Activated CD8-positive, alpha-beta T cell treated with anti-CD3 and anti-CD28 coated beads for 36 hours (primary cell): ENCODE results near the gene PTMS. TPM values are rescaled to one million over a fixed set of nuclear protein-coding genes. Genes with fewer than 3 reads are reported as not detected.

Source experiments
- ATAC-seq: fragments of 200-7000 bp; cut with Tn5 transposase; one replicate; pipeline ENCODE4 v1.10.0; 2021; ENCODE audit warnings: mild to moderate bottlenecking, moderate library complexity
- CTCF ChIA-PET: fragments of 350-600 bp; sonication (Branson Sonifier 250); formaldehyde crosslinking; loops from one replicate; lab custom pipeline; 2021; ENCODE audit warnings: antibody characterized with exemption; lab: Charles Lee
- POLR2A ChIA-PET: fragments of 350-600 bp; sonication (Branson Sonifier 250); formaldehyde crosslinking; loops from one replicate; lab custom pipeline; 2021; ENCODE audit warnings: antibody characterized with exemption; lab: Charles Lee
- DNase-seq: peaks from one replicate; pipeline ENCODE4 v3.0.0-alpha.2; 2020
- H3K27ac Mint-ChIP-seq: one replicate; pipeline ENCODE4 v1.8.0; 2021; ENCODE audit warnings: mild to moderate bottlenecking, mixed read lengths
- H3K27me3 Mint-ChIP-seq: one replicate; pipeline ENCODE4 v1.8.0; 2021; ENCODE audit warnings: mixed read lengths
- H3K36me3 Mint-ChIP-seq: one replicate; pipeline ENCODE4 v1.8.0; 2021; ENCODE audit warnings: low read depth, mixed read lengths
- H3K4me1 Mint-ChIP-seq: one replicate; pipeline ENCODE4 v1.8.0; 2021; ENCODE audit warnings: low read depth, mixed read lengths
- H3K4me3 Mint-ChIP-seq: one replicate; pipeline ENCODE4 v1.8.0; 2021; ENCODE audit warnings: mild to moderate bottlenecking, moderate library complexity, mixed read lengths
- H3K9me3 Mint-ChIP-seq: one replicate; pipeline ENCODE4 v1.8.0; 2021; ENCODE audit warnings: mixed read lengths
- CTCF ChIP-seq: fragments of 200-600 bp; IDR thresholded peaks from one replicate; pipeline ENCODE4 v1.8.0; 2022; ENCODE audit warnings: antibody characterized with exemption, mild to moderate bottlenecking
- intact Hi-C: fragments of 100-400 bp; cut with micrococcal nuclease; formaldehyde crosslinking; loops from one replicate; pipeline ENCODE4 v1.10.0; 2022
- total RNA-seq, 2 experiments: library from RNA; stranded (reverse); gene quantifications; one replicate each; pipeline ENCODE4 v1.2.3, GENCODE V29; 2021

The PTMS gene
- total RNA-seq, 2 experiments from 2014 or later = 78.6 TPM

- ChIA-PET POLR2A (interaction anchor here (0.6 to 1.6 kb wide), 4 partner anchors 12 to 1335 kb away, joined by 3 to 4 read pairs (median 3); no protein-coding TSS in a partner anchor), CTCF (interaction anchor here (1.0 to 4.0 kb wide), 5 partner anchors 7 to 146 kb away, joined by 3 to 25 read pairs (median 6); partner anchors contain the start of gene MLF2)
- no peaks in the 10 kb centered on the region for H3K27me3 Mint-ChIP-seq
- H3K9me3 Mint-ChIP-seq = peaks cover 6% of the 10 kb centered on the region
- H3K4me1 Mint-ChIP-seq = peaks cover 38% of the 10 kb centered on the region
- H3K27ac Mint-ChIP-seq = peak overlapping the region; percentile 90
- intact Hi-C loops = no loop called here
- ATAC-seq = peak; percentile 86
- peaks cover 48% of the 10 kb centered on the region for H3K36me3 Mint-ChIP-seq
- TF ChIP-seq CTCF = no peak
- no peak overlapping the region for H3K4me3 Mint-ChIP-seq
- peak; percentile 47 for DNase-seq
These were observed 20.2 kb upstream of the PTMS start for GRCh38 chr12:6745741-6746525.

- ChIA-PET POLR2A (interaction anchor here (0.6 to 1.0 kb wide), 2 partner anchors 10 to 78 kb away, joined by 3 read pairs; no protein-coding TSS in a partner anchor), CTCF (interaction anchor here (1.0 to 1.4 kb wide), 2 partner anchors 86 to 88 kb away, joined by 3 to 6 read pairs; no protein-coding TSS in a partner anchor)
- DNase-seq (no peak), ATAC-seq (no peak)
- peaks cover 6% of the 10 kb centered on the region for H3K9me3 Mint-ChIP-seq
- peak overlapping the region; percentile 58 for H3K27ac Mint-ChIP-seq
- intact Hi-C loops = no loop called here
- peaks cover 45% of the 10 kb centered on the region for H3K4me1 Mint-ChIP-seq
- no peaks in the 10 kb centered on the region for H3K27me3 Mint-ChIP-seq
- peaks cover 56% of the 10 kb centered on the region for H3K36me3 Mint-ChIP-seq
- no peak for TF ChIP-seq CTCF
- H3K4me3 Mint-ChIP-seq = no peak overlapping the region
These were observed 18.9 kb upstream of the PTMS start for GRCh38 chr12:6747216-6747615.

DNA sequence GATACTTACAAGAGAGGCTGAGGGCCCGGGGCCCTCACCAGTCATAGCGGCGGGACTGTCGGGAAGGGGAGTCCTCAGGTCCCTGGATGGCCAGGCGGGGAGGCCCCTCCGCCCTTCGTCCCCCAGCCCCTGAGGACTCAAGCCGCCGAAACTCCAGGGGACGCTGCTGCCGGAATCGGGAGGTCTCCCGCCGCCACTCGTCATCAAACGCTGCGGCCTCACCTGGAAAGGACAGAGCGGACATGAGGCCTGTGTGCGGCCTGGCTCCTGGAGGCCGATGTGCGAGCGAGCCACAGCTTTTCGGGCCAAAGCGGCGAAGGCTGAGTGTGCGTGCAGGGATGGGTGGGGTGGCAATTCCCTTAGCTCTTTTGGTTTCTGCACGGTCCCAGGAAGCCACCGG, 17.4 kb upstream of the PTMS start:
- DNase-seq (no peak), ATAC-seq (no peak)
- intact Hi-C loops = no loop called here
- ChIA-PET CTCF (interaction anchor here (16.4 kb wide), 1 partner anchor 80 kb away, joined by 341 read pairs; the partner anchor contains the start of genes GPR162 and P3H3), POLR2A (interaction anchor here (1.0 kb wide), 1 partner anchor 18 kb away, joined by 3 read pairs; the partner anchor contains the start of gene PTMS)
- Mint-ChIP-seq H3K27me3 (no peaks in the 10 kb centered on the region), H3K4me1 (peaks cover 35% of the 10 kb centered on the region), H3K36me3 (peaks cover 55% of the 10 kb centered on the region), H3K4me3 (no peak overlapping the region), H3K27ac (no peak overlapping the region), H3K9me3 (peaks cover 2% of the 10 kb centered on the region)
- TF ChIP-seq CTCF = no peak

- Mint-ChIP-seq H3K4me1 (peaks cover 29% of the 10 kb centered on the region), H3K27ac (no peak overlapping the region), H3K36me3 (peaks cover 45% of the 10 kb centered on the region), H3K27me3 (no peaks in the 10 kb centered on the region), H3K4me3 (no peak overlapping the region), H3K9me3 (no peaks in the 10 kb centered on the region)
- ATAC-seq = no peak
- ChIA-PET CTCF (interaction anchor here (5.5 to 16.4 kb wide), 2 partner anchors 30 to 78 kb away, joined by 117 to 341 read pairs; partner anchors contain the start of genes GPR162 and P3H3), POLR2A (interaction anchor here (0.6 kb wide), 1 partner anchor 74 kb away, joined by 3 read pairs; no protein-coding TSS in a partner anchor)
- intact Hi-C loops = loop anchor here (5.0 kb wide), 1 partner anchor 77 kb away; the partner anchor contains the start of gene P3H3
- DNase-seq = no peak
- no peak for TF ChIP-seq CTCF
These were observed 15.7 kb upstream of the PTMS start for GRCh38 chr12:6750506-6750905.
